RCC 7860 (cell line): ENCODE measurements around the gene FBP1.

Experiments used
- DNase-seq: peaks from one replicate; pipeline ENCODE4 v3.0.0-alpha.2; 2015; ENCODE audit warnings: low spot score
- FAIRE-seq: peaks from 2 replicates; lab custom pipeline; 2012; peaks lifted over from hg19 to GRCh38; lab: Jason Lieb, UNC

The FBP1 gene

DNA sequence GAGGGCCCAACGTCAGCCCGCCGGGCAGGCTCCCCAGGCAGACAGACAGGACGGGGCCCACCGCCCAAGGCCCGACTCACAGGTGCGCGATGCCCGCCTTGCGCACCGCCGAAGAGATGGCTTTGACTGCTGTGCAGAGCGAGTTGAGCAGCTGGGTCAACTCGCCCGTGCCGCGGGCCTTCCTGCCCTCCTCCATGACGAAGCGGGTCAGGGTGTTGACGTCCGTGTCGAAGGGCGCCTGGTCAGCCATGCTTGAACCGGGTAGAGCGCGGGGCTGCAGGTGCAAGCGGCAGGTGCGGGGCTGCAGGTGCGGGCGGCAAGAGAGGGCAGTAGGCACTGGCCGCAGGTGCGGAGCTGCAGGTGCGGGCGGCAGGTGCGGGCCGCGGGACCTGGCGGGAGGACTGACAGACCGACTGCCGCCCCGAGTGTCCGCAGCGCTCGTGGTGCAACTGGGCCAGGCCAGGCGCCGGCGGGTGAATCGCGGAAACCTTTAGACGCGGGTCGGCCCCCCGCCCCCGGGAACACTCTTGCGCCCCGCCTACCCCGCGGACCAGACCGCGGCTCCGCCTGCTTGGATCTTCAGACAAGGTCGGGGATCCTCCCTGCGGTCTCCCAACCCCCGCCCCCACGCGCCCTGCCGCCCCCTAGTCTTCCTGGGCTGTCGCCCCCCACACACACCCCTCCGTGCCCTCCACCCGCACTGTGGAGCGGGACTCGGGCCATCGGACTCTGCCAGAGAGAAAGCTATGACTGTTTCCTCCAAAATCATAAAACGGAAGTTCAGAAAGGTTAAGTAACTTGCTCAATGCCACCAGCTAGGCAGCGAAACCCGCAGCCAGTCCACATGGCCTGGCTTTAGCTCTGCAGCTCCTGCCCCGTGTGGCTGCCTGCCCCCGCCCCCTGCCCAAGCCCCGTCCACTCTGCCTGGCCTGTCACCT is at the start of gene FBP1:
Gene FBP1, minus strand, starts transcription at position 458 of the 938 bp plus-strand sequence. Its CDS starts 208 bp downstream, at position 250.
- no peak for FAIRE-seq

DNA sequence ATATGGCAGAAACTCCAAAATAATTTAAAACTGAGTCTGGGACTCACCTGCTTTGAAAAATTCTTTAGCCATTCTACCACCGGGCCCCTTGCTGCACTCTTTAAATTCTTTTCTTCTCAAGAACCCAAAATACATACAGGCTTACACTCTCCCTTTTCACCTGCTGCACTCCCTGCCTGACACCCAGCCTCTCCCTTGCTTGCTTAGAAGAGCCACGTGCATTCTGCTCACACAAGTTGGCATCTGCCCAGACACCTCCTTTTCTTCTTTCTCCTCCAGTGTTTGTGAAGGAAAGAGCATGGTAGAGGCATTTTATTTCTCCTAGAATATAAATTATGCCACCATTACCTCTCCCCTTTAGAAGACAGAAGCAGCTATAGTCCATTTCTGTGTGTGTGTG is 48.1 kb upstream of the FBP1 start:
- DNase-seq (no peak), FAIRE-seq (no peak)

More for the DNA sequence above, at the start of gene FBP1:
- no peak for DNase-seq

DNA sequence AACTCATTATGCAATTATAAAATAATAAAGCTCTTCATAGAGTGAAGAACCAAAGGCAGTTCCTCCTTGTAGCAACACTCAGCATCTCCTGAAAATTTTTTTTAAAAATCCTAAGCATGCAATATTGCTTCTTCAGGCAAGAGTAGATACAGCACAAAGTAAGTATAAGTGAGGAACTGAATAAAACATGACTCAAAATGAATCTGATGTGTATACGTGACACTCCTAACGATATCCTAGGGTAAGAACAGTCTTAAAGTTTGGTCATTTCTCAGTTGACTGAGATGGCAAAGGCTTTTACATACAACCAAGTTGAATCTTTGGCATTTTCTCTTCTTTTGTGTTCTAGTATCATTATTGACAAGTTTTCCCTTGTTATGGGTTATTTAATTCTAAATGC is 46.0 kb upstream of the FBP1 start:
- DNase-seq = no peak
- FAIRE-seq = no peak

DNA sequence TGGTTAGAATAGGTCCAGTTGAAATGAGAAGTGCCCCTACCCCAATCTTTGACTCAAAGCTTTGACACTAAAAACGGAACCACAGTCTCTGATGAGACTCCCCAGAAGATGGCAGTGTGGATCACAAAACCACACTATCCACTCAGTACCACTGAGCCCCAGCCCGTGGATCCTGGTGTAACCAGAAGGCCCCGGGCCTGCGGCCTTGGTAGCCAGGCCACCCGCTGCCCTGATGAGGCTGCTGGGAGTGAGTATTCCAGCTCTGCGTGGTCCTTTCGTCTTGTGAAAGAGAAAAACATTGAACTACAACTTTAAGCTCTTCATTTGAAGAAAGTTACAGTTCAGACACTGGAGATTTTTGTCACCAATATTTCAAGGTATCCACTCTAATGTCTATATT is 42.2 kb upstream of the FBP1 start:
- DNase-seq (peak; percentile 72), FAIRE-seq (peak; percentile 80)

DNA sequence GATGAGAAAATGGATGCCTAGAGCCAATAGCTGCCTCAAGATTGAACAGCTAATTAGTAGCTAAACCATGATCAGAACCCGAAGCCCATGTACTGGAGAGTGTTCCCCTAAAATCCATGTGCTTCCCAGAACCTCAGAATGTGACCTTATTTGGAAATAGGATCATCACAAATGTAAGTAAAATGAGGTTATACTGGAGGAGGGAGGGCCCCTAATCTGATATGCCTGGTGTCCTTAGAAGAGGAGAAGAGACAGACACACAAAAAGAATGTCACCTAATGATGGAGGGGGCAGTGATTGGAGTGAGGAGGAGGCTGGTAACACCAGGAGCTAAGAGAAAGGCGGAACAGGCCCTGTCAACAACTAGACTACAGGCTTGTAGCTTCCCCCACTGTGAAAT is 41.3 kb upstream of the FBP1 start:
- no peak for DNase-seq

DNA sequence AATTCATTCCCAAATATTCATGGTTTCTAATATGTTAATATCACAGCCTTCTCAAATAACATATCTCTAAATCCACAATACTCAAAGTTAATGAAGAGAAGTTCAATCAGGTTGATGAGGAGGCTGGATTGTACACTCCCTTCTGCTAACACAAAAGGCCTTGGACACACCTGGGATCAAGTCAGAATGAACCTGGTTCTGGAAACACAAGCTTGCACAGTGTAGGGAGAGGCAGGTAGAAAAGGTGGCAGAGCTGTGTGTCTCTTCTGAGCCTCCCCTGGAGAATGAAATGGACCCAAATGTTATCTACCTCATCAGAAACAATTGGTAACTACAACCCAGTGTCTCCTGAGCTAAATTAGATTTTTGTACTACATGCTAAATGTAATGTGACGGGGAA is 40.7 kb upstream of the FBP1 start:
- FAIRE-seq (no peak), DNase-seq (no peak)

More for the DNA sequence above, 41.3 kb upstream of the FBP1 start:
- no peak for FAIRE-seq

DNA sequence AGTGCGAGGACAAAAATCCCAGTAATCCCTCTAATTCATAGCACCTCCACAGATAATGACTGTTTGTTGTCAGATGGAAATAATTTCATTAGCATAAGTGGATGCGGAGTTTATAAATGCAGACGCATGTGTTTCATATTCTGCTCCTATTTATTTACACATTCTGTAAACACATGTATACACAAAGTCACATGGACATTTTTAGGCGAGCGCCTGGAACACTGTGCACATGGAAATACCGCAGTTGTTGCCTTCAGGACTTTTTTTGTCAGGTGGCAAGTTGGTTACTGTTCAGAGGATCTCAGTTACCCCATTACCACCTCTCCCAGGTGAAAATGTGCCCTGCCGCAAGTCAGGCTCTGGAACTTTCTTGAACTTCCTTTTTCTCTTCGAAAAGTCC is 40.3 kb upstream of the FBP1 start:
- DNase-seq = no peak
- FAIRE-seq = no peak

DNA sequence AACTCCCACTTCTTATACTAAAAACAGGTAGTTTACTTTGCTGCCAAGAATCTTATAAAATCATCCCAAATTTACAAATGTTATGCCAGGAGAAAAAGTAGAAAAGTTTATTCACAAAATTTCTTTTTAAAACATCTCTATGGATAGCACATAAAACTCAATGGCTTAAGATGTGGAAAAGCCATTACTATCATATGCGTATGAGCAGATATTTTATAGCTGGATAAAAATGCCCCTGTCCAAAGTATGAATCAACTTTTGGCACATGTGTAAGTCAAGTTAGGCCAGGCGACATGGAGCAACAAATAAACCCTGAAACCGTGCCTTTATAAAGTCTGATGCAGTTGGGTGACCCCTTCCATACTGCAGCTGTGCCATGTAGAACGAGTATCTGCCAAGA is 38.6 kb upstream of the FBP1 start:
- no peak for DNase-seq
- no peak for FAIRE-seq

DNA sequence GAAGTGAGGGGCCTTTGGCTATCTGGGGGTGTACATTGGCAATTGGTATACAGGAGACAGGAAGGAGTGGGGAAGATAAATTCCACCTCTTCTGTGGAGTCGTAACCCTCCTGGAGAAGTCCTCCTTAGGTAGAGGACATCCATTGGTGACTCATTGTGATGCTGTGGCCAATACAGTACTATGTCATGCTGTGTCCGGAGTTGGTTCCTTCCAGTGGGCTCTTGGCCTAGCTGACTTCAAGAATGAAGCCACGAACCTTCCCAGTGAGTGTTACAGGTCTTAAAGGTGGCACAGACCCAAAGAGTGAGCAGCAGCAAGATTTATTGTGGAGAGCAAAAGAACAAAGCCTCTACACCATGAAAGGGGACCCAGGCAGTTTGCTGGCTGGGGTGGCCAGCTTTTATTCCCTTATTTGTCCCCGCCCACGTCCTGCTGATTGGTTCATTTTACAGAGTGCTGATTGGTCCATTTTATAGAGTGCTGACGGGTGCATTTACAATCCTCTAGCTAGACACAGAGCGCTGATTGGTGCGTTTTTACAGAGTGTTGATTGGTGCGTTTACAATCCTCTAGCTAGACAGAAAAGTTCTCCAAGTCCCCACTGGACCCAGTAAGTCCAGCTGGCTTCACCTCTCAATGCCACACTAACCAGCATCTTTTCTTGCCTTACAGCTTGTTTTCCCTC is 37.3 kb upstream of the FBP1 start:
- FAIRE-seq = no peak

DNA sequence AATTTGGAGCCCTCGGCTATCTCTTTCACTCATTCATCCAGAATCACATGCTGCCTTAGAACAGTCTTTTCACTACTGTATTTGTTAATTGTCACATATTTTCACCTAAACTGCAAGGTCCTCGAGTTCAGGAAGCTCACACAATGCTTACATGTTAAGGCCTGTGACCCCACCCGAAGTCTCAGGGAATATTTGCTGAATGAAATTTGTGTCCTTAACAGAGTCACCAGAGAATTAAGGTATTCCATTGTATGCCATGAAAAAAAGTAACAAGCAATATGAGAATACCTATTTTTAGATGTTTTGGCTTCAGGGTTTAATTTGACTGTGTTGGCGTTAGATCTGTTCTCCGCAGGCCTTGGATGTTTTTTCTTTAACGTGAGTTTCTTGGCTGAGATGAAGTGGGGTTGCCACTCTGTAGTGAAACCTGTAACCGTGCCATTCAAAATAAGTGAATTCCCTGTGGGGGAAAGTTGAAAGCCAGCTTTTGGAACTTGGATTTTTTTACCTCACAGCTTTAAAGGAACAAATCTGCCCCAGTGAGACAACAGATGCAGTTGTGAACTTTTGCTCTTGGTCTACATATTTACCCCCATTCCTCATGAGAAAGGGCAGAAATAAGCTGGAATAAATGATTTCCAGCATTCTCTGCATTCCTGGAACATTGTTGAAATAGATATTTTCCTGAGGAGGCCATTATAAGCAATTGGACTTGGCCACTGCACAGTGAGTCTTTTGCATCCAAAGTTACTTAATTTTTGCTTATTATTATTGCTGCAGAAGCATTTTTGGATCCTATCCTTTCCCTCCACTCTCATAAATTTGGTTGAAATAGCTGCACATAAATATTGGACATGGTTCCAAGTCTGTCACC is 35.9 kb upstream of the FBP1 start:
- no peak for FAIRE-seq

More for the DNA sequence above, 37.3 kb upstream of the FBP1 start:
- DNase-seq = peak; percentile 59

DNA sequence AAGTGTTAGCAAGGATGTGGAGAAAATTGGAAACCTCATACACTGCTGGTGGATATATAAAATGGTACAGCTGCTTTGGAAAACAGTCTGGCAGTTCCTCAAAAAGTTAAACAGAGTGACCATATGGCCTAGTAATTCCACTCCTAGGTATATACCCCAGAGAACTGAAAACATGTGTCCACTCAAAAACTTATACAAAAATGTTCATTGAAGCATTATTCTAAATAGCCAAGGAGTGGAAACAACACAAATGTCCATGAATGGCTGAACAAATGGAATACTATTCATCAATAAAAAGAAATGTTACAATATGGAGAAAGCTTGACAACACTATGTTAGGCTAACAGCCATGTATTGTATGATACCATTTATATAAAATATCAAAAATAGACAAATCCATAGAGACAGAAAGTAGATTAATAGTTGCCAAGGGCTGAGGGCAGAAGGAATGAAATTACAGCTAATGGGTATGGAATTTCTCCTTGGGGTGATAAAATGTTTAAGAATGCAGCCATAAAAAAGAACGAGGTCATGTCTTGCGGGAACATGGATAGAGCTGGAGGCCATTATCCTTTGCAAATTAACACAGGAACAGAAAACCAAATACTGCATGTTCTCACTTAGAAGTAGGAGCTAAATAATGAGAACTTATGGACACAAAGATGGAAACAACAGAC is 33.6 kb upstream of the FBP1 start:
- FAIRE-seq (peak; percentile 87), DNase-seq (peak; percentile 83)

More for the DNA sequence above, 35.9 kb upstream of the FBP1 start:
- no peak for DNase-seq

DNA sequence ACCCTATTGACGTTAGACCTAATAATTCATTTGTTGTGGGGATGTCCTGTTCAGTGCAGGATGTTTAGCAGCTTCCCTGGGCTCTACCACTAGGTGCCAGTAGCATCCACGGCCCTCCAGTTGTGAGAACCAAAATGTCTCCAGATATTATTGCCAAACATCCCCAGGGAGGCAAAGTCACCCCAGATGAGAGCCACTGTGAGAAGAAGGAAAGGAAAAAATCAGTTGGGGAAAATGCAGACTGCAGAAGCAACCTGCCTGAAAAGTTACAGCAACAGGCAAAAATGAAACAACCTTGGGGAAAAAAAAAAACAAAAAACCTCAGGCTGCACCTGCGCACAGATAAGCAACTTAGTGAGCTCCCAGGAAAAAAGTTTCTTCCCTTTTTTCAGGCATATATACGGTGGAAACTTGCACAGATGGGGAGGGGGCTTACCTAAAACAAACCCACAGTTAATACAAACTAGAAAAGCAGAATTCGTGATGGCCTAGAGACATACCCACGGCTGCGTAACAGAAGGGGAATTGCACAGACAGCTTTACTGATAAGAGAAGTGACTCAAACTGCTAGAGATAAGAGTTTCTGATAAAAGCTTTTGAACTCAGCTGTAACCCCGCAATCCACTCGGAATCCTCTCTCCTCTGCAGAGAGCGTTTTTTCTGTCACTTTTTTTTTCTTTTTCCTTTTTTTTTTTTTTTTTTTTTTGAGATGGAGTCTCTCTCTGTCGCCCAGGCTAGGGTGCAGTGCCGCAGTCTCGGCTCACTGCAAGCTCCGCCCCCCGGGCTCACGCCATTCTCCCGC is 29.8 kb upstream of the FBP1 start:
- FAIRE-seq = peak; percentile 47
- peak; percentile 59 for DNase-seq

DNA sequence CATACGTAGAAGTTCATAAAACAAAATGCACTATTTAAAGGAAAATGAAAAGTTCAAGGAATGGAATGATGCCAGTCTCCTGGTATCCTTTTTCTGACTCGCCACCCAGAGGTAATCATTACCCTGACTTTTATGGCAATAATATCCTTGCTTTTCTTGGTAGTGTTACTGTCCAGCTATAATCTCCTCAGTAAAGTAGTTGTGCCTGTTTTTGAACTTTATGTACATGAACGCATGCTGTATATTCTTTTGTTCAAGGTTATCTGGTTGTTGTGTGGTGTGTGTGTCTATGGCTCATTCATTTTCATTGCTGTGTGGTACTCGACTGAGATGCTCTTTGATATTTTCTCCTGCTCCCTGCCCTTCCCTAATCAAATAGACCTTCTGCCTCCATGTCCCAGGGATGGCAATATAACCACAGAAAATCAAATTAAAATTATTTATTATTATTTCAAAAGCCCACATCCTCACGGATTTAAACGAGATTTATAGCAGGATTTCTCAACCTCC is 29.2 kb upstream of the FBP1 start:
- FAIRE-seq = no peak

DNA sequence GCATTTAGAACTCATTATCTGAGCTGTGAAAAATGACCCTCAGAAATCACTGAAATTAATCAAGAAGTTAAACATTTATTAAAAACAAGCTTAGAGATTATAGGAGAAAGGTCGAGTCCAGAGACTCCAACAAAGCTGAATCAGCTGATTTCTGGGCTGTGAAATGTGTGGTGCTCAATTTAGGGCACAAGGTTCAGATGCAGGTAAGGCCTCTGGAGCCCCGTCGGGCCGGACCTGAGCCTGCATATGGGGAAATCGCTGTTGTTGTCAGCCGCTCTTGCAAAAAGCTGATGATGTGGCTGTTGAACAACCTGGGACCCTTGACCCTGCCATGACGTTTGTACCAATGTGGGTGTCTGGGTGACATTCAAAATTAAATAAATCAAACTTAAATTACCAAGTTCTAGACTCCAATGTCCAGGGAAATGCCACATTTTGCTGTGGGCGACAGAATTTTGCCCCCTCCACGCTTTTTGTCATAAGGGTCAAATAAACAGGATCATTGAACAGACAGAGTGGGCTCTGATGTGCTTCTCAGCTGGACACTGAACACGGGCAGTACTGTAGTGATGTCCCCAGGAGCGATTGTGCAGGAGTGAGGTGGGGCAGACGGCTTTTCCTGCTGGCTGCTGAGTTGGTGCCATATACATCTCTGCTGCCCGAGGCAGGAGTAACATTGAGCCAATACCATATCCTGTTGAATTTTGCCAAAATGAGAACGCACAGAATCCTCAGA is 27.2 kb upstream of the FBP1 start:
- no peak for DNase-seq
- FAIRE-seq = no peak

More for the DNA sequence above, 29.2 kb upstream of the FBP1 start:
- no peak for DNase-seq

DNA sequence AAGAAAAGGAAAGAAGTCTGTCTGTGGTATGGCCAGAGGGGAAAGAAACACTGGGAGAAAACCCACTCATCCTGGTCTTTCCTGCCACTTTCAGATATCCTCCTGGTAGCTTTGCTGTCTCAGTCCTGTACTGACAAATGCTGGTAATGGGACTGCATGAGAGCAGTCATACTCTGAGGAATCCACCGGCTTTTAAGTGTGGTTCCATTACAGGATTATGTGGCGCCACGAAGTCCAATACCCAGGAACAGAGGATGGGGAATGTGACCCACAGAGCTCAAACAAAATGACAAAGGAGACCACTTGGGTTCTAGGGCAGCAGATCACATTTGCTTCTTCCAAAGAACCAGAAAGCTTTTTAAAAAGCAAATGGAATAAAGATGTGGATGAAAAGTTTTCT is 26.3 kb upstream of the FBP1 start:
- DNase-seq (no peak), FAIRE-seq (no peak)

DNA sequence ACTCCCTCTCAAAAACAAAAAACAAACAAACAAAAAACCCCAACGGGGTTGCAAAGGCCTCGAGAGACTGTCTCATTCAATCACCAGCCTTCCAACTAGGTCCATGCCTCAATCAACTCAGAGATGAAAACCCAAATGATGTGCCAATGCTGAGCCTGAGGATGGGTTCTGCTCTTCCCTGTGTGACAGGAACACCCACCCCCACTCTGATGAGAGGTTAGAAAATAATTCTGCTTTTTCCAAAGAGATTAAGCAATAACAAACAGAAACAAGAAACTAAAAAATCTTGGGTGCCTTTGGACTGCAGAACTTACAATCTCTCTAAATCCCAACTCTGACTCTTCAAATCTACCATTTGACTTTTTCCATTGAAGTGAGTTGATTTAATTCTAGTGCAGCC is 25.5 kb upstream of the FBP1 start:
- no peak for FAIRE-seq
- DNase-seq = no peak

DNA sequence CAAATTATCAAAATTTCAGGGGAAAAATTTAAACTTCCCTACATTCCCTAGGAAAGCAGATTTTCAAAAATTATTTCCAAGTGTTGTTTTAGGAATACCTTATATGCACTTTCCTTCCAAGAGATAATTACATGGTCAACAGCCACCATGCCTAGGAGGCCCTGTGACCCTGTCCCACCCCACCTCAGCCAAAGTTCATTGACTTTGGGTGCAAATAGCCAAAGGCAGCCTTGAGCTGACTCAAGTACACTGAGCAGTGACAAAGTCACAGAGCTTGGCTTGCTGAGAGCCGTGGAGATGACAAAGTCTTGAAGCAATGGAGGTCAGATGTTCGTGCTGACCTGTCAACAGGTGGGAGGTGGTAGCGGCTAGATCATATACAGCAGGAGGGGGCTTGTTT is 24.3 kb upstream of the FBP1 start:
- FAIRE-seq (no peak), DNase-seq (no peak)

DNA sequence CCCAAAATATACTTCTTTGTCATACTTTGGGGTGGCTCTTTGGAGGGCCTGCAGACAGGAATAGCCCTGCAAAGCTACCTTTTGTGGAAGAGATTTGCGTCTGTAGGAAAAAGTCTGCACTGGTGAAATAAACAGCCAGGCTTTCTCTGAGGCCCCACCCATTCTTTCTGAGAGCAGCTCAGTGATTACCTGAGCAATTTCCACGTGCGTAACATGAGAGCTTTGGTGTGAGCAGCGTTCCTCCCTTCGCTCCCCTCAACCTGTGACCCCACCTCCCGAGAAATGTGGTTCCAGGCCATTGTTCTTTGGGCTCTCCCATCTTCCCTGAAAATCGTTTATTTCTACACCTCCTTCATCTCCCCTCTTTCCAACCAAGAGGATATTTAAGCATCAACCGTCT is 23.8 kb upstream of the FBP1 start:
- FAIRE-seq = no peak
- no peak for DNase-seq
